GM19372 (cell line): Measurements from ENCODE around the gene AUP1.
"Not testable (repeated sequence)": the region's sequence is repeated elsewhere in the genome, so short reads cannot be mapped to it uniquely, and the experiment has no call there.

Experiments used
- ATAC-seq: cut with Tn5 transposase; IDR thresholded peaks from one replicate; pipeline ENCODE4 v1.9.1; 2021; ENCODE audit warnings: mild to moderate bottlenecking, low read depth, moderate library complexity; ENCODE audit not compliant: unreplicated experiment

AUP1 gene

DNA sequence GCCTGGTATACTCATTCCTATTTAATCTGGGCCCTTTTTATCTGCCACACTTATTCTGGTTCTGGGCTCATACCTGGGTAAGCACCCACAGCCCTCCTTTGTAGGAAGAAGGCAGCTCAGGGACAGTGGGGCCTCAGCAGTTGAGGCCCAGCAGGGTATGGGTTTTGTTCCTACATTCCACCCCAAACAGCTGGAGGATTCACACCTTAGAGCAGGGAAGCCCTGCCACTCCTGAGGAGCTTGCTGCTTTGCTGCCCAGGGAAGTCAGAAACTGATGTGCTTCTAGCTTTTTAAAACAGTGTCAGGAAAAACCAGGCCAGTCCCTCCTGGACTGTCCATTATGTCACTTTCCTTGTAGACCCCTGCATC is 28.9 kb downstream of the AUP1 start:
- no peak for ATAC-seq

DNA sequence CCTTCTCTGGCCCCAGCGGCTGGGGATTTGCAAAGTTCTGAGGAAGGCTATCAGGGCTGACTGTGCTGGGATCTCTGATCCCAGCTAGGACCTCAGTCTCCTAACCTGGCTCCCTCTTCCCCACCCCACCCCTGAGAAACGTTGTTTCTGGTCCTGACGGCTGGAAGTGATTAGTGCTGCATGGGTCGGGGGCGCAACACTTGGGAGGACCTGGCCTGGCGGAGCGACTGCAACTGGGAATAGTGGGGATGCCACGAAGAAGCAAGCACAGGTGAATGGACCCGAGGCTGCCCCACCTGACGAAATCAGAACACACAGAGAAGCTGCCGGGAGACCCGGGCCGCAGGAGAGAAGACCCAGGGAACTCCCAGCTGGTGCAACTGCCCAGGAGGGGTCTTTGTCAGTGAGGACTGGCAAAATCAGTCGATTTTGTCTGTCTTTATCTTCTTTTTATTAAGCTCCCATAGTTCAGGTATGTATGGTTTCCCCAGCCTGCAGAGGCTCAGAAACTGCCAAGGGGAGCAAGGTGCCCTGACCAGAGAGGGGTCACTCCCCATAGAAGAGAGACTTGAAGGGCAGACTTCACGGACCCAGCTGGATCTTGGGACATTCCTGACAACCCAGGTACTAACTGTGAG is 29.4 kb downstream of the AUP1 start:
- no peak for ATAC-seq

DNA sequence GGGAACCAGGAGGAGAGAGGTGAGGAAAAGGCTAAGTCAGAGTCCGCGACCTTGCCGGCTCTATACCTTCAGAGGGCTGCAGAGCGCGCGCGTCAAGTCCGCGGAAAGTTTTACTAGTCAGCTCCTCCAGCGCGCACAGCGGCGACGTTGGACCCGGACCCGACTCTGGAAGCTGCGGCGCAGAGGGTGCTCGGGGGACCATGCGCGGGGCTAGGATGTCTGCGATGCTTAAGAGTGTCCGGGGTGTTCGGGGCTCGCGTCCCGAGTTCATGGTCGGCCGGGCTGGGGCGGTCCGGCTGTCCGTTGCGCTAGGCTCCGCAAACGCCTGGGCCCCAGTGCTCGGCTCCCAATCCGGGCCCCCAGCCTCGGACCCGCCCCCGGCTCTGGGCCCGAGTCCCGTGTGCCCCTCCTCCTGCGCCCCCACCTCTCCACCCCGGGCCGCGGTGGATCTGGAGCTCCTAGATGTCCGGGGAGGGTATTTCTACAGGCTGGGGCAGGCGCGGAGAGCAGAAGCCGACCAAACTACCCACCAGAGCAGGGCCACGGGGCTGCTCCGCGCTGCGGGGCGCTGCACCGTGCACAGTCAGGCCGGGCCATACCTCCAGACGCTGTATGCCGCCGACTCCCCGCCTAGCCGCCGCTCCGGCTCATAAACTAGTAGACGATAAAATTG is 30.1 kb downstream of the AUP1 start, which contains the start of gene LBX2:
Gene LBX2 (minus strand): TSS at position 337 of the 673 bp plus-strand sequence. CDS start 66 bp downstream, at position 271.
- ATAC-seq: no peak

DNA sequence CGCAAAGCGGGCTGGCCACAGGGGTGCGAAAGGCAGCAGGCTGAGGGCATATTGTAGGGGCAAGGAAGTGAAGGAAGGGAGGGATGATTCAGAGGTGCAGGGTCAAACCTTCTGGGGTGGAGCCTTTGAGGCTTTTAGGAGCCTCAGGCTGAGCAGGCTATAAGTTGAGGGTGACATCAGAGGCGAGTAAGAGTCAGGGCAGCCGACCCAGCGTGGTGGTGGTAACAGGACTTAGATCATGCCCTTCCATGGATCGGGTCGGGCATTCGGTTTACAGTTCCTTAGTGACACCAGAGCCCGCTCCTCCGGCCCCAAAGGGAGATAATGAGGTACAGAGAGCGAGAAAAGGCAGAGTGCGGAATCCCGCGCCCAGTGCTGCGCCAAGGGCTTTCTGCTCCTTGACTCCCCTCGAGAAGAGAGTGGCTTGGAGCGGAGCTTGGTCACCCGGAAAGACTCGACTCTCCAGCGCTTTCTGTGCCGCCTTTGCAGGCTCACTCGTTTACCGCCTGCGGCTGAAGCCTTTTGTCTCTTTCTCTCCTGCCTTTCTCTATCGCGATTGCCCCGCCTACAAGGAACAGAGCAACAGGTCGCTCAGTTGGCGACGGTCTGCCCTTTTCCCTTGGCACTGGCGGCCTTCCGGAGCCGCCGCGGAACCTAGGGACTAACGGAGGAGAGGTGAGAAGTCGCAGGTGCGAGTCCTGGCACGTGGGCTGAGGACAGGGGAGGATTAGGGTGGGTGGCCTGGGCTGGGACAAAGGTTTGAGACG is 30.8 kb downstream of the AUP1 start:
- no peak for ATAC-seq

DNA sequence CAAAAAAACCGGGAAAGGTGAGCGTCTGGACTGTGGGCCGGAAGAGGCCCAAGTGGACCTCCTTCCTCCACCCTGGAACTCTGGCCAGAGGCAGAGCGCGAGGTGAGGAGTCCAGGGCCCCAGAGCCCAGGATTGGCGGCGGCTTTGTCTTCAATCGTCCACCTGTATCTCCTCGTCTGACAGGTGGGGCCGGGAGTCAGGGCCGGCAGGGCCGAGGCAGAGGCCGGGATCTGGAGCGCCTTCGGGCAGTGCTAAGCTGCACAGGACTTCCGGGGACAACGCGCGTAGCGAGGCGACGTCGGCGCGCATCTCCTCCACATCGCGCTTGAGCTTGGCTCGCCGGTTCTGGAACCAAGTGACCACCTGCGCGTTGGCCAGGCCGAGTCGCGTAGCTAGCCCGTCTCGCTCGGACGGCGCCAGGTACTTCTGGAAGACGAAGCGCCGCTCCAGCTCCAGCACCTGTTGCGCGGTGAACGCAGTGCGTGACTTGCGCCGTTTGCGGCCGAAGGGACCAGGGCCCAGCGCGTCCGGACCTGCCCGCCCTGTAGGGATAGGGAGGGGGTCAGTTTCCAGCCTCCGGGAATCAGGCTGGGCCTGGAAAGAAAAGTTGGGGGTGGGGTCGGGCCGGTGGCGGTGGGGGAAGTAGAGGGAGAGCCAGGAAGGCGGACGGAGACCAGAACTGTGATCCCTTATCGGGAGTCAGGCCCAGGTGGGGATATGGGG is 31.6 kb downstream of the AUP1 start:
- no peak for ATAC-seq

DNA sequence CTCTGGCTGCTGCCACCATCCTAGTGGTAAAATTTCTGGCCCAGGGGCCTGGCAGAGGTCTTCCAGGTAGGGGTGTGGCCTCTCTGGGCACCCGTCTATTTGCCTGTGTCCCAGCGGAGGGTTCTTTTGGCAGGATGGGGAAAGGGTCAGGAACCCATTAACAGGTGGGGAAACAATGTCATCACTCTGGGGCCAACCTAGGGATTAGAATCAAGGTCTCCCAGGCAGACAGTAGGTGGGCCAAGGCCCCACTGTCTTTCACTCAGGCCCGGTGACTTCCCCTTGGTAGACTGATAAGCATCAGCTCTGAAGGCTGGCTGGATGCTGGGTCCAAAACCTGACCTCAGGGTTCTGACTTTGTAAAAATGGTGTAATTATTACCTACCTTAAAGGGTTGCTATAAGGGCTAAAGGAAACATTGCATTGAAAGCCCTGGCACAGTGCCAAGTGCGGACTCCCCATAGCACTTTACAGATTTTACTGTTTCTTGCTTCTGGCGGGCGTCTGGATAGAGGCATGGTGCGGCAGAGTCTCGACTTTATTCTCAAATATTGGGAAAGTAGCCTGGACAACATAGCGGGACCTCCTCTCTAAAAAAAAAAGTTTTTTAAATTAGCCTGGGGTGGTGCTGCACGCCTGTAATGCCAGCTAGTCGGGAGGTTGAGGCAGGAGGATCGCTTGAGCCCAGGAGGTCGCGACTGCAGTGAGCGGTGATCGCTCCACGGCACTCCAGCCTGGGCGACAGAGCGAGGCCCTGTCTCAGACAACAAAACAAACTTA is 32.3 kb downstream of the AUP1 start:
- no peak for ATAC-seq

DNA sequence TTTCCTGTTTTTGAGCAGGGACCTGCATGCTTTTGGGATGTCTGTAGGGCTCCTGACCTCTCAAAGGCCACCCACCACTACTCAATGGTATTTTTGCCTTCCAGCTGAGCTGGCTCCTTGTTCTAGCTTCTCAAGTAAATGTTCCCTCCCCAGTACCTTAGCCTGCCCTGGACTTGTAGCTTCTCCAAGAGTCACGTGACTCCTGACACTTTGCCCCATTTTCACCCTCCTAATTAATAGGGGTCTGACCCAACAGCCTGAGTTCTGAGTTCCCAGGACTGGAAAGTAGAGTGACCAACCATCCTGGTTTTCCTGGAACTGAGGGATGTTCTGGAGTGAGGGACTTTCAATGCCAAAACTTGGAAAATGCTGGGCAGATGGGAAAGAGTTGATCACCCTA is 34.1 kb downstream of the AUP1 start:
- ATAC-seq: no peak

DNA sequence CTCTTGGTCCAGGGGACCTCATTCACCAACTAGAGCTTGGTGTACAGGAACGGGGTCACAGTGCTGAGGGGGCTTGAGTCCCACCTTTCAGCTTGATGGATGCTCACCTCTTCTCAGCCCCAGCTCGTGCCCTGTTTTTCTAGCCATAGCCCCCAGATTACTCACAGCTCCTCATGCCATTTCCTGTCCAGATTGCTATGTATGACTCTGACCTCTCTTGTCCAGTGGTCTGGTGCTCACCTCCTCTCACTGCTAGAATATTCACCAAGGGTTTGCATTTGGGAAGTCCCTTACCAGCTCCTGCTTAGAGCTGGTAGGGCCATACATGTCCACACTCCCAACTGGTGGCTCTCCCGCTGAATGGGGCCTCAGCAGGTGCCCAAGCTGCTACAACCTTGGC is 36.0 kb downstream of the AUP1 start:
- no peak for ATAC-seq

DNA sequence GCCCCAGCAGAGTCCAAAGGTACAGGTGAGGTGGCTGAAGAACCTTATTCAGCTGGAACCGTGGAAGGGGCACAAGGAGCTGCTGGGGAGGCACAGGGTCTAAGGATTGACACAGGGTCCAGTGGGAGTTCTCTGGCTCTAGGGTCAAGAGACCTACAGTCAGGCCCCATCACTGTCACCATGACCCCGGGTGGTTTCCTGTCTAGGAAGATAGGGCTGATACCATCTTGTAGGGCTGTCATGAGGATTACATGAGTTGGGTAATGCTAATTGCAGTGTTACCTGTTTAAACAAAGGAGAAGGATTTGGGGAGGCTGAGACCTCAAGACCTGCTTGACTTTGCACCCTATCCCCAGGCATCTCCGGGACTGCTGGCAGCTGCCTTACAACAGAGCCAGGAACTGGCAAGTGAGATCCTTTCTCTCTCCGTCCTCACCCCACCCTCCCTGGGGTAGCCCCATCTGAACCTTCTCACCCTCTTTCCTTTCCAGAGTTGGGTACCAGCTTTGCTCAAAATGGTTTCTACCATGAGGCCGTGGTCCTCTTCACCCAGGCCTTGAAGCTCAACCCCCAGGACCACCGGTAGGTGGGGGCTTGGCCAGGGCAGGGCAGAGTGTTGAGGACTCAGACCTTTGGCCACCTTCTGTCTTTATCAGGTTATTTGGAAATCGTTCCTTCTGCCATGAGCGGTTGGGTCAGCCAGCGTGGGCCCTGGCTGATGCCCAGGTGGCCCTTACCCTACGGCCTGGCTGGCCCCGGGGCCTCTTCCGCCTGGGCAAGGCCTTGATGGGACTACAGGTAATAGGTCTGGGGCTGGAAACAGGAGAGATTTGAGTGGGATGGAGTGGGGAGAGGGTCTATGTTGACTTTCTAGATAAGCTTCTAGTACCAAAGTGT is 37.6 kb downstream of the AUP1 start:
- ATAC-seq: no peak

DNA sequence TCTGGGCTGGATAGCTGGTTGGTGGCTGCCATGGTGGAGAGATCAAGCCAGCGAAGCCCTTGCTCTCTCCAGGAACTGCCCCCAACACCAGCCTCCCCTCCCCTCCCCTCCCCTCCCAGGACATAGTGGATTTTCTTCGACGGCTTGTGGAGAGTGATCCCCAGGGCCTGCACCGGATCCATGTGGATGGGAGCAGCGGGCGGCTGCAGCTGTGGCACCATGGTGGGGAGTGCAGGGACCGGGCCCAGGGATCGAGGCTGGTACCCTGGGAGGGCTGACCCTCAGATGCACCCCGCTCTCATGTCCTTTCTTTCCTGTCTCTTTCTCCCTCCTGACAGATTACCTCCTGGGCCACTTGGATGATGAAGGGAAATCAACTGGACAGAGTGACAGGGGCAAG is 39.6 kb downstream of the AUP1 start:
- no peak for ATAC-seq

DNA sequence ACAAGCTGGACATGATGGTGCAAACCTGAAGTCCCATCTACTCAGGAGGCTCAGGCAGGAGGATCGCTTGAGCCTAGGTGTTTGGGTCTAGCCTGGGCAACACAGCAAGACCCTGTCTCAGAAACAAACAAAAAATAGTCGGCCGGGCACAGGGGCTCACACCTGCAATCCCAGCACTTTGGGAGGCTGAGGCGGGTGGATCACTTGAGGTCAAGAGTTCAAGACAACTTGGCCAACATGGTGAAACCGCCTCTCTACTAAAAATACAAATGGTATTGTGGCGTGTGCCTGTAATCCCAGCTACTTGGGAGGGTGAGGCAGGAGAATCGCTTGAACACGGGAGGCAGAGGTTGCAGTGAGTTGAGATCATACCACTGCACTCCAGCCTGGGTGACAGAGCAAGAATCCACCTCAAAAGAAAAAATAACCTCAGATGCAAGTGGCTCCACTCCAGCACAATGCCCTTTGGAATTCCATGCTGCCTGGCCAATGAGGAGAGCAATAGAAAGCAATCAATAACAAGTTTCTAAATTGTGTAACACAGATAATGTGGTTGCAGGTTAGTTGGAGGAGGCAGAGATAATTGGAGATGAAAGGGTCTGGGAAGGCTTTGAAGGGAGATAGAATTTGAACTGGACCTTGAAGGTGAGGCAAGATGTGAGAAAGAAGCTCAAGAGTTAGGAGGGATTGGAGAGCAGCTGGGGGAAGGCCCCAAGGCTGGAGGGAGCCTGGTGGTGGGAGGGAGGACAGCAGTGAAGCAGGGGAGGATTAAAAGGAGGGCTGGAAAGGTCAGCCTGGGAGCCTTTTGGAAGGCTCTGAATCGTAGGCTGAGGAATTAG is 40.6 kb downstream of the AUP1 start:
- ATAC-seq: no peak

DNA sequence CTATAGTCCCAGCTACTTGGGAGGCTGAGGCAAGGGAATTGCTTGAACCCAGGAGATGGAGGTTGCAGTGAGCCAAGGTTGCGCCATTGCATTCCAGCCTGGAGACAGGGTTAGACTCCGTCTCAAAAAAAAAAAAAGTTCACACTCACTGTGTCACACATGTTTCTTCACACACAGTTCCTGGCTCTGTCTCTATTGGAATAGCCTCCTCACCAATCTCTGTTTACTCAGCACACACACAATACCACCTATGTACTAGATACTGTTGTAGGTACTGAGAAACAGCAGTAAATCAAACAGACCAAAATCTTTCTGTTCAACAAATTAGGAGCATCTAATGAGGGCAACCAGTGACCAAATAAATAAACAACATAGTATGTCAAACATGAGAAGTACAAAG is 43.4 kb downstream of the AUP1 start:
- ATAC-seq: no peak

DNA sequence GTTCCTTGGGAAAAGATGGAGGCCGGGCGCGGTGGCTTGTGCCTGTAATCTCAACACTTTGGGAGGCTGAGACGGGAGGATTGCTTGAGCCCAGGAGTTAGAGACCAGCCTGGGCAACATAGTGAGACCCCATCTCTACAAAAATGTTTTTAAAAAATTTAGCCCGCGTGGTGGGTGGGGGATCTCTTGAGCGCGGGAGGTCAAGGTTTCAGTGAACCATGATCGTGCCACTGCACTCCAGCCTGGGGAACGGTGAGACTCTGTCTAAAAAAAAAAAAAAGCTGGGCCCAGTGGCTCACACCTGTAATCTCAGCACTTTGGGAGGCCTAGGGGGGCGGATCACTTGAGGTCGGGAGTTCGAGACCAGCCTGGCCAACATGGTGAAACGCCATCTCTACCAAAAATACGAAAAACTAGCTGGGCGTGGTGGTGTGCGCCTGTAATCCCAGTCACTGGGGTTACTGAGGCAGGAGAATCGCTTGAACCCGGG is 45.8 kb downstream of the AUP1 start:
- ATAC-seq: not testable (repeated sequence)

DNA sequence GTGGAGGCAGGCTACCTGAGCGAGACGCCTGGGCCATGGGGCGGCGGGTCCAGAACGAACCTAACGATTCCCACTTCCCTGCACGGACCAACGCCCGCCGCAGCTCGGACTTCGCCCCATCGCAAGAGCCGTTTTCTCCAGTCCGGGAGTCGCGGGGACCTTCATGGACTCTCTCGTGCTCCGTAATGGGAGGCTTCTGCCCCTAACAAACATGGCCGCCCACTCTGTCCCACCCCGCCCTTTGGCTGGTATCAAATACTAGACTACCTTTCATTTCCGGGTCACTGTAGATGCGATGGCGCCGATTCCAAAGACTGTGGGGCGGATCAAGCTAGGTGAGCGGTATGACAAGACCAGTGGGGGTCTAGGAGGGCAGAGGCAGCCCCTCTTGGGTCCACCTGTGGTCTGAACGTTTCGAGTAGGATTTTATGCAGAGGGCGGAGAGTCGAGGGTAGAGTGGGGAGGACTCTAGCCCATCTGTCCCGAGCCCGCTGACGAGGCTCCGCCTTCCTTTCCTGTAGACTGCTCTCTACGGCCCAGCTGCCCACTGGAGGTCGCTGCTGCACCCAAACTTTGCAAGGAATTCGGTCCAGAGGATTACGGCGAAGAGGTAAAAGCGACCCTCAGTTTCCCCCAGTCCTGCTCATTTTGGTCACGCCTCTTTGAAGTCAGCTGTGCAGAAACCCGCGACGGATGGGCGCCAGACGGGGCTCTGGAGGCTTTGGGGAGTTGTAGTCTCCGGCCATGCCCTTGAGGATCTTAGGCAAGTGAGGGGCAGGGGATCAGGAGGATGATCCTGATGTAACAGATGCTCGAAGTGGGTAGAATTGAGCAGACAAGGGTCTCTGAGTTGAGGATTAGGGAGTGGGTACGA is 46.5 kb downstream of the AUP1 start, which contains the start of the genes CCDC142 and TTC31:
Gene CCDC142 (minus strand): TSS at position 198 of the 874 bp plus-strand sequence. CDS start 161 bp downstream, at position 37.
Gene TTC31 (plus strand): TSS at position 281 of the 874 bp plus-strand sequence. CDS start 15 bp downstream, at position 296.
- peak; percentile 82 for ATAC-seq

DNA sequence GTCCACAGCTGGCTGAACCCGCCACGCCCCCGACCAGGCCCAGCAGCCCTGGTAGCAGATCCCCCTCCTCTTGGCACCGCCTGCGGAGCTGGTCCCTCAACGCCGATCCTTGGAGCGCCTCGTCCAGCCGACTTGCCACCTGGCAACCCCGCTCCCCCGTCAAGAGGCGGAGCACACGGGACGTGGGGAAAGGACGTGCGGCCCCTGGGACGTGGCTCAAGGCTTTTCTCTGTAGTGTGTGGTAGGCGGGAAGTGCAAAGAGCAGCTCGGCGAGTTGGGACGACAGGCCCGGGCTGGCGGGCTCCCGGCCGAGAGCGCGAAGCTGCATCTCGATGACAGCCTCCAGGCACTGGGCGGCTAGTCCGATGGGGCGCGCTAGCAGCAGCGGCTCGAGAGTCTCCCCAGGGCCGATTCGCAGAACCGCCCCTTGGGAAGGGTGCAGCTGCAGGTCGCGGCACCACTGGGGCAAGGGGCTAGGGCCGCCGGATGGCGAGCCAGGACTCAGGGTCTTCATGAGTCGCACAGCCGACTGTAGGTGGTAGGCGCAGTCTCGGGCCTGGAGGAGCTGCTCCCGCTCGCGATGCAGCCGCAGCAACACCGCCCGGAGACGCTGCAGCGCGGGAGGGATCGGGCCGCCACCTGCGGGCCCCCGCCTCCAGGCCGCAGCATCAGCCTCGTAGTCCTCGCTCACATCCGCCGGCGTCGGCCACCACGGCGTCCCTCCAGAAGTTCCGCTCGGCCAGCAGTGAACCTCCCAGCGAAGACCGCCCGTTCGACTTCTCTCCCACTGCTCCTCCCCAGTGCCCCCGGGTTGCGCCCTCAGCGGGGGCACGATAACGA is 47.3 kb downstream of the AUP1 start:
- ATAC-seq: peak; percentile 50

DNA sequence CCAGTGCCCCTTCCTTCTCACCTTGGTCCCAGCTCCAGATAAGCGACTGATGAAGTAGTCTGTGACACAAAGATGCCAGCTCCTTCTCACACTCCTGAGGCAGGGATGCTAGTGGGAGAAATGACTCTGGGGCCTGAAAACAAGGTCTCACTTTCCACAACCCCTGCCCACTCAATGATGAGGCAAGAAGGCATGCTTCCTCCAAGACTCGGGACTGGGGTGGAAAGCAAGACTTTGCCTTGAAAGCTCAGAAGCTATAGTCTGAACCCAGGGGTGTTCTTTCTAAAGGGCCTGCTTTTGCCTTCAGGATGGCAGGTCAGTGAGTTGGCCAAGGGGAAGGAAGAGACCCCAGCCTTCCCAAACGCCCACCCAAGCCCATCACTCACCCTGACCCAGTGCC is 48.1 kb downstream of the AUP1 start:
- no peak for ATAC-seq
